OCI-LY1 (cell line): ENCODE data around the gene CHN2.

Source experiments
- H2AFZ ChIP-seq: fragments of 200-600 bp; sonication (generic), shearing (Covaris generic); 2 replicates; pipeline ENCODE4 v1.6.0; 2014; ENCODE audit warnings: antibody characterized with exemption, mild to moderate bottlenecking, low read length
- H3F3A ChIP-seq: fragments of 200-600 bp; sonication (generic), shearing (Covaris generic); 2 replicates; pipeline ENCODE4 v1.6.0; 2014; ENCODE audit warnings: mild to moderate bottlenecking, antibody characterized with exemption, low read length, moderate library complexity; ENCODE audit not compliant: insufficient read depth
- H3K27ac ChIP-seq: fragments of 200-600 bp; sonication (generic); 2 replicates; pipeline ENCODE4 v1.5.1; 2014; ENCODE audit warnings: low read length, mixed run types, mild to moderate bottlenecking, low read depth; ENCODE audit not compliant: poor library complexity, severe bottlenecking
- H3K27me3 ChIP-seq: fragments of 200-600 bp; sonication (generic); 2 replicates; pipeline ENCODE4 v1.6.0; 2014; ENCODE audit warnings: antibody characterized with exemption, mild to moderate bottlenecking, low read length, moderate library complexity; ENCODE audit not compliant: insufficient read depth
- H3K36me3 ChIP-seq: fragments of 200-600 bp; sonication (generic); 2 replicates; pipeline ENCODE4 v1.6.1; 2014; ENCODE audit warnings: mild to moderate bottlenecking, antibody characterized with exemption, low read length, moderate library complexity, mixed read lengths; ENCODE audit not compliant: insufficient read depth
- H3K4me1 ChIP-seq: fragments of 200-600 bp; sonication (generic); 2 replicates; pipeline ENCODE4 v1.5.1; 2014; ENCODE audit warnings: mild to moderate bottlenecking, low read length, moderate library complexity; ENCODE audit not compliant: insufficient read depth, severe bottlenecking
- H3K4me2 ChIP-seq: fragments of 200-600 bp; sonication (generic), shearing (Covaris generic); 2 replicates; pipeline ENCODE4 v1.6.1; 2014; ENCODE audit warnings: low read length
- H3K4me3 ChIP-seq: fragments of 200-600 bp; sonication (generic); 2 replicates; pipeline ENCODE4 v1.5.1; 2014; ENCODE audit warnings: low read length, low read depth, mild to moderate bottlenecking, mixed read lengths; ENCODE audit not compliant: poor library complexity, severe bottlenecking
- H3K79me2 ChIP-seq: fragments of 200-600 bp; shearing (Covaris generic); 2 replicates; pipeline ENCODE4 v1.6.1; 2016; ENCODE audit warnings: mixed run types, low read length, mixed read lengths; ENCODE audit not compliant: insufficient read depth
- H3K9ac ChIP-seq: fragments of 200-600 bp; sonication (generic), shearing (Covaris generic); 2 replicates; pipeline ENCODE4 v1.6.1; 2014; ENCODE audit warnings: mild to moderate bottlenecking, low read length, mixed read lengths
- H3K9me2 ChIP-seq: fragments of 200-600 bp; sonication (generic), shearing (Covaris generic); 2 replicates; pipeline ENCODE4 v1.6.1; 2014; ENCODE audit warnings: low read depth, mild to moderate bottlenecking, low read length, mixed read lengths
- H3K9me3 ChIP-seq: fragments of 200-600 bp; shearing (Covaris generic); 2 replicates; pipeline ENCODE4 v1.6.1; 2014; ENCODE audit warnings: low read length, mixed read lengths
- H4K20me1 ChIP-seq: fragments of 200-600 bp; sonication (generic), shearing (Covaris generic); 2 replicates; pipeline ENCODE4 v1.6.0; 2016; ENCODE audit warnings: mild to moderate bottlenecking, low read length; ENCODE audit not compliant: insufficient read depth
- EZH2 ChIP-seq: fragments of 200-600 bp; sonication (generic), shearing (Covaris generic); IDR thresholded peaks from 2 replicates; pipeline ENCODE4 v1.8.0; 2017; ENCODE audit warnings: borderline replicate concordance, mixed run types, mild to moderate bottlenecking, antibody characterized with exemption, low read length, moderate library complexity, mixed read lengths
- TF ChIP-seq, protein P1 (sequence below): fragments of 200-600 bp; sonication (generic), shearing (Covaris generic); IDR thresholded peaks from 2 replicates; pipeline ENCODE4 v1.5.1; 2017; ENCODE audit warnings: mild to moderate bottlenecking, antibody characterized with exemption, low read length, moderate library complexity, mixed read lengths

The CHN2 gene

DNA sequence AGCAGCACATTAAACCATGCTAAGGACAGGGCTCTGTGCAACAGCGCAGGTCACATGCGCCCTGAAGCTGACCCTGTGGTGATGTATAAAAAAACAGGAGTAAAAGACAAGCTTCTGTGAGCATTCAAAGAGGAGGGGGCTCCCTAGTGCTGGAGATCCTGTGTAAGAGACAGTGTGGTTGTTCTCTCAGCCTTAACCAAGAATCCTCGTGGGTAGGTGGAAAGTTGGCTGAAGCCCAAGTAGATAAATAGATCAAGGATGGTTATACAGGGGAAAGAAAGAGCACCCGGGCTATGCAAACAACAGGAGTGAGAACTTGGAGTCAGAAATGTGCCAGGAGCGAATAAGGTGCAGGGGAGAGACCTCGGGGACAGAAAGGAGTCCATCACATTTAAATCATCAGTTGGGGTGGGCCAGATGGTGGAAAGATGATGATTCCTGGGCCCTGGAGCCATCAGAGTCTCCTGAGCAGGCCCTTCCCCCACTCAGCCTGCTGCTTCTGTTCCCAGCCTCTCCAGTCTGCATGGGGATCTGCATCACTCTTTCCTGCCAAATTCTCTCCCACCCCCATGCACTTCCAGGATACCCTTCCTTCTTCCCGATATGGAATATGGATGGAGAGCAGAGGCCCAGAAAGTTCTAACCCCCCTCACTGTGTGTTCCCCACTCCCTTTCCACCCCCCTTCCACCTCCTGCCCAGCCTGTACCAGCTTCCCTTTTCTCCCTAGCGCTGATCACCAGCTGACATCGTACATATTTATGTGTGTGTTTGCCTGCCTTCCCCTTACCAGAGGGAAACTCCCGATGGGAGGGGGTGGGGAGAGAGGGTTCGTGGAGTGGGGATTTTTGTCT, 291.0 kb downstream of the CHN2 start:
- Histone ChIP-seq H3K36me3 (no peaks in the 10 kb centered on the region), H3K79me2 (no peaks in the 10 kb centered on the region), H3F3A (no peaks in the 10 kb centered on the region), H3K27me3 (no peaks in the 10 kb centered on the region), H3K9me3 (no peaks in the 10 kb centered on the region), H4K20me1 (no peaks in the 10 kb centered on the region), H3K9ac (no peak overlapping the region), H3K4me2 (no peak overlapping the region), H3K4me1 (no peaks in the 10 kb centered on the region), H3K4me3 (no peak overlapping the region), H2AFZ (no peak overlapping the region), H3K27ac (no peak overlapping the region), H3K9me2 (no peaks in the 10 kb centered on the region)
- TF ChIP-seq, protein P1, sequence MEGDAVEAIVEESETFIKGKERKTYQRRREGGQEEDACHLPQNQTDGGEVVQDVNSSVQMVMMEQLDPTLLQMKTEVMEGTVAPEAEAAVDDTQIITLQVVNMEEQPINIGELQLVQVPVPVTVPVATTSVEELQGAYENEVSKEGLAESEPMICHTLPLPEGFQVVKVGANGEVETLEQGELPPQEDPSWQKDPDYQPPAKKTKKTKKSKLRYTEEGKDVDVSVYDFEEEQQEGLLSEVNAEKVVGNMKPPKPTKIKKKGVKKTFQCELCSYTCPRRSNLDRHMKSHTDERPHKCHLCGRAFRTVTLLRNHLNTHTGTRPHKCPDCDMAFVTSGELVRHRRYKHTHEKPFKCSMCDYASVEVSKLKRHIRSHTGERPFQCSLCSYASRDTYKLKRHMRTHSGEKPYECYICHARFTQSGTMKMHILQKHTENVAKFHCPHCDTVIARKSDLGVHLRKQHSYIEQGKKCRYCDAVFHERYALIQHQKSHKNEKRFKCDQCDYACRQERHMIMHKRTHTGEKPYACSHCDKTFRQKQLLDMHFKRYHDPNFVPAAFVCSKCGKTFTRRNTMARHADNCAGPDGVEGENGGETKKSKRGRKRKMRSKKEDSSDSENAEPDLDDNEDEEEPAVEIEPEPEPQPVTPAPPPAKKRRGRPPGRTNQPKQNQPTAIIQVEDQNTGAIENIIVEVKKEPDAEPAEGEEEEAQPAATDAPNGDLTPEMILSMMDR: no peak

DNA sequence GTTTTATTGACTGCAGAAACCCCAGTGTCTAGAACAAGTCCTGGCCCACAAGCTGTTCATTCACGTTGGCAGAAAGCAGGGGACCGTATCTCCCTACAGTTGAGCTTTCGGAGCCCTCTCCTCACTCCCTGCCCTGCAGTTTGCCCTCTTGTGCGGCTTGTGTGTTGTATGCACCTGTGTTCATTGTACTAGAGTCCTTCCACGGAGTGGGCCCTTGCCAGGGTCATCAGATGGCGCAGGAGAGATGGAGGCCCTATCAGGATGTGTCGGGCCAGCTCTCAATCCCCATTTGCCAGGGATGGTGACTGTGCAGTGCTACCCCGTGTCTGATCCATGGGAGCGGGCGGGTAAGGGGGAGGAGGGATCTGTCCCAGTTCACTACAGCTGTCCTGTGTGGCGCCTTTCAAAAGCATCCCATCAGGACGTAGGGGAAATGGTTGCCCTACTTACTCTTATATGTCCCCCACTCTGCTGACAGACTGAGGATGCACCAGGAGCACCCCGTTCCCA, 291.7 kb downstream of the CHN2 start:
- no peaks in the 10 kb centered on the region for H3K4me1 ChIP-seq
- no peak overlapping the region for H3K4me2 ChIP-seq
- no peaks in the 10 kb centered on the region for H3K9me3 ChIP-seq
- H3K9ac ChIP-seq: no peak overlapping the region
- no peak for TF ChIP-seq EZH2
- TF ChIP-seq, protein P1: no peak
- H3K79me2 ChIP-seq: no peaks in the 10 kb centered on the region
- no peaks in the 10 kb centered on the region for H3K27me3 ChIP-seq
- no peak overlapping the region for H3K27ac ChIP-seq
- H4K20me1 ChIP-seq: no peaks in the 10 kb centered on the region
- H3K4me3 ChIP-seq: no peak overlapping the region
- H3K9me2 ChIP-seq: no peaks in the 10 kb centered on the region
- no peaks in the 10 kb centered on the region for H3K36me3 ChIP-seq
- H2AFZ ChIP-seq: no peak overlapping the region
- no peaks in the 10 kb centered on the region for H3F3A ChIP-seq

DNA sequence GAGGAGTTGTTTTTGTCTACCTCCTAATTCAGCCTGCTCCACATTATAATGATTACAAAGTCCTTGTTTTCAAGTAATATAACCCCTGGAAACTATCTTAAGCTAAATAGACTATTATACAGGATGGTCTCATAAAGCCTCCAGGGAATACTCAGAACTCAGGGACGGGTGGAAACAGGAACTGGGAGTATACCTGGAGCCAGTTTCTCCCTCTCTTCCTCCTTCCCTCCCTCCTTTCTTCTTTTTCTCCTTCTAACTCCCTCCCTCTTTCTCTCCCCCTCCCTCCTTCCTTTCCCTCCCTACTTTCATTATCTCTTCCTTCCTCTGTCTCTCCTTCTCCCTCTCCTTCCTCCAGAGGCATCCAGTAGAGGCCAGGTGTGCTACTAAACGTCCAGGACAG, 292.8 kb downstream of the CHN2 start:
- Histone ChIP-seq H3K79me2 (no peaks in the 10 kb centered on the region), H4K20me1 (no peaks in the 10 kb centered on the region), H3K27ac (no peak overlapping the region), H3K9me2 (no peaks in the 10 kb centered on the region), H2AFZ (no peak overlapping the region), H3F3A (no peaks in the 10 kb centered on the region), H3K27me3 (no peaks in the 10 kb centered on the region), H3K4me2 (no peak overlapping the region), H3K4me3 (no peak overlapping the region), H3K4me1 (no peaks in the 10 kb centered on the region), H3K9ac (no peak overlapping the region), H3K36me3 (no peaks in the 10 kb centered on the region), H3K9me3 (no peaks in the 10 kb centered on the region)
- TF ChIP-seq, protein P1: no peak
- no peak for TF ChIP-seq EZH2
